ENCODE results near the gene CCDC124. TPM values are rescaled to one million over a fixed set of nuclear protein-coding genes. Genes with fewer than 3 reads are reported as not detected.

Gene CCDC124
- total and polyA plus RNA-seq, 2 of the 4 experiments (the other 2 are of a cell fraction), result 30.1 to 112 TPM

DNA sequence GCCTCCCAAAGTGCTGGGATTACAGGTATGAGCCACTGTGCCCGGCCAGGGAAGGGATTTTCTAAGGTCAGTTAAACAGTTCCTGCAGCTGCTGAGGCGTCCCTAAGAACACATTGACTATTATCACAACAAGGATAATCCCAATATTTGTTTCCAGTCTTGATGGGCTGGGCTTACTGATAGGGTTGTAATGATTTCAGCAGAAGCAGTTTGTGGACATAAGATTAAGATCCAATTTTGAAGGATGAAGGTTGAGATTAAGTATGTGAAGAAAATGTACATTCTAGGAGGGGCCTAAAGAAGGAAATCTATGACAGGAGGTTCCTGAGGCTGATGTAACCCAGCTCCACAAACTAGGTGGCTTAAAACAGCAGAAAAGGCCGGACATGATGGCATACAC is 10.7 kb upstream of the CCDC124 start:
- in situ Hi-C loops (cut with MboI; ENCODE audit: low sequenced_read_pairs), result loop anchor here (5.0 kb wide), 1 partner anchor 45 kb away; no protein-coding TSS in a partner anchor
- Histone ChIP-seq H3K9me3 (ENCODE audit: control insufficient read depth, insufficient read depth, low read length) (peaks cover 2% of the 10 kb centered on the region), H3K56ac (ENCODE audit: extremely low read depth, insufficient read depth, low read length) (no peak overlapping the region), H3K27ac (ENCODE audit: insufficient read depth, low read length) (no peak overlapping the region), H3K36me3 (ENCODE audit: control insufficient read depth, insufficient read depth, low read length) (no peaks in the 10 kb centered on the region), H3K9ac (ENCODE audit: low read depth, low read length) (no peak overlapping the region), H3K23ac (ENCODE audit: low read depth, low read length) (no peak overlapping the region), H3K4ac (ENCODE audit: low read depth, low read length) (no peak overlapping the region), H2AK5ac (ENCODE audit: low read depth, low read length) (no peak overlapping the region), H2BK120ac (ENCODE audit: low read depth, low read length) (no peak overlapping the region), H4K5ac (ENCODE audit: low read depth, low read length) (no peak overlapping the region), H2AK9ac (replicated peaks; ENCODE audit: low read depth, low read length, poor library complexity) (no peak overlapping the region), H3K18ac (ENCODE audit: low read depth, low read length) (no peak overlapping the region), H3K27me3 (ENCODE audit: control insufficient read depth, insufficient read depth, low read length) (peaks cover 3% of the 10 kb centered on the region; the same call in 1 of the 2 replicates), H3K9me1 (ENCODE audit: insufficient read depth, low read length) (no peaks in the 10 kb centered on the region), H4K20me1 (ENCODE audit: insufficient read depth, low read length) (no peaks in the 10 kb centered on the region), H2BK5ac (ENCODE audit: low read depth, low read length, poor library complexity, severe bottlenecking) (no peak overlapping the region), H2AFZ (replicated peaks; ENCODE audit: low read length, poor library complexity) (no peak overlapping the region), H3K79me1 (ENCODE audit: low read depth in 1 of 2, low read length in 2 of 2) (no peaks in the 10 kb centered on the region), H3K4me2 (ENCODE audit: low read depth, low read length) (no peak overlapping the region), H2BK20ac (ENCODE audit: low read depth, low read length) (no peak overlapping the region), H3K4me1 (ENCODE audit: control insufficient read depth, insufficient read depth, low read length) (no peaks in the 10 kb centered on the region), H3K4me3 (ENCODE audit: insufficient read depth, low read depth, low read length) (no peak overlapping the region), H2BK15ac (ENCODE audit: low read depth, low read length) (no peak overlapping the region), H3K14ac (replicated peaks; ENCODE audit: low read depth, low read length) (no peak overlapping the region), H4K91ac (ENCODE audit: insufficient read depth, low read depth, low read length) (no peak overlapping the region), H4K8ac (ENCODE audit: low read depth in 2 of 2, low read length in 2 of 2) (no peak overlapping the region)
- dilution Hi-C loops (cut with HindIII; ENCODE audit: low sequenced_read_pairs, unreplicated experiment), result no loop called here
- TF ChIP-seq MAZ (IDR thresholded peaks at IDR 0.05; ENCODE audit: borderline replicate concordance, low read depth, low read length) (no peak), SMC3 (IDR thresholded peaks at IDR 0.05; ENCODE audit: low read depth, low read length) (no peak), CEBPB (IDR thresholded peaks at IDR 0.05; ENCODE audit: low read depth, low read length) (no peak), BHLHE40 (IDR thresholded peaks at IDR 0.05; ENCODE audit: low read depth, low read length) (no peak), POLR2A (IDR thresholded peaks at IDR 0.05; ENCODE audit: low read depth, low read length) (no peak), RFX5 (IDR thresholded peaks at IDR 0.05; ENCODE audit: low read depth, low read length) (no peak), FOS (IDR thresholded peaks at IDR 0.05; ENCODE audit: low read depth, low read length) (no peak), MAFK (IDR thresholded peaks at IDR 0.05; ENCODE audit: low read depth, low read length) (no peak), NFE2L2 (IDR thresholded peaks at IDR 0.05; ENCODE audit: low read depth, low read length) (no peak), RCOR1 (IDR thresholded peaks at IDR 0.05; ENCODE audit: insufficient replicate concordance, low read length) (no peak)
- TF ChIP-seq, protein P1, sequence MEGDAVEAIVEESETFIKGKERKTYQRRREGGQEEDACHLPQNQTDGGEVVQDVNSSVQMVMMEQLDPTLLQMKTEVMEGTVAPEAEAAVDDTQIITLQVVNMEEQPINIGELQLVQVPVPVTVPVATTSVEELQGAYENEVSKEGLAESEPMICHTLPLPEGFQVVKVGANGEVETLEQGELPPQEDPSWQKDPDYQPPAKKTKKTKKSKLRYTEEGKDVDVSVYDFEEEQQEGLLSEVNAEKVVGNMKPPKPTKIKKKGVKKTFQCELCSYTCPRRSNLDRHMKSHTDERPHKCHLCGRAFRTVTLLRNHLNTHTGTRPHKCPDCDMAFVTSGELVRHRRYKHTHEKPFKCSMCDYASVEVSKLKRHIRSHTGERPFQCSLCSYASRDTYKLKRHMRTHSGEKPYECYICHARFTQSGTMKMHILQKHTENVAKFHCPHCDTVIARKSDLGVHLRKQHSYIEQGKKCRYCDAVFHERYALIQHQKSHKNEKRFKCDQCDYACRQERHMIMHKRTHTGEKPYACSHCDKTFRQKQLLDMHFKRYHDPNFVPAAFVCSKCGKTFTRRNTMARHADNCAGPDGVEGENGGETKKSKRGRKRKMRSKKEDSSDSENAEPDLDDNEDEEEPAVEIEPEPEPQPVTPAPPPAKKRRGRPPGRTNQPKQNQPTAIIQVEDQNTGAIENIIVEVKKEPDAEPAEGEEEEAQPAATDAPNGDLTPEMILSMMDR (conservative IDR thresholded peaks at IDR 0.05; ENCODE audit: low read depth, low read length), result no peak
- TF ChIP-seq, protein P2, sequence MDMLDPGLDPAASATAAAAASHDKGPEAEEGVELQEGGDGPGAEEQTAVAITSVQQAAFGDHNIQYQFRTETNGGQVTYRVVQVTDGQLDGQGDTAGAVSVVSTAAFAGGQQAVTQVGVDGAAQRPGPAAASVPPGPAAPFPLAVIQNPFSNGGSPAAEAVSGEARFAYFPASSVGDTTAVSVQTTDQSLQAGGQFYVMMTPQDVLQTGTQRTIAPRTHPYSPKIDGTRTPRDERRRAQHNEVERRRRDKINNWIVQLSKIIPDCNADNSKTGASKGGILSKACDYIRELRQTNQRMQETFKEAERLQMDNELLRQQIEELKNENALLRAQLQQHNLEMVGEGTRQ (IDR thresholded peaks at IDR 0.05; ENCODE audit: low read depth, low read length), result no peak
- CTCF ChIA-PET, result no interaction called here
- ATAC-seq (ENCODE audit: low read depth) (no peak), DNase-seq (no peak)
- intact Hi-C loops (cut with micrococcal nuclease), result no loop called here
- no CpG with 5 or more reads among the region's 3 CpGs for WGBS, 2 experiments (ENCODE audit: extremely low coverage in 2 of 2, insufficient read length in 1 of 2)
- BruUV-seq (replicated peaks), result no TSS peak
- POLR2A ChIA-PET (ENCODE audit: unreplicated experiment), result no interaction called here

Data from IMR-90 (cell line).